ENCODE measurements around the gene ZNF699.
"Not testable (repeated sequence)": the region's sequence is repeated elsewhere in the genome, so short reads cannot be mapped to it uniquely, and the experiment has no call there.

The ZNF699 gene

GRCh38 chr19:9309139-9309973, at the start of gene ZNF699:
ZNF699 (minus strand) TSS chr19:9309838; CDS start chr19:9305119, 4,719 bp downstream.
- in situ Hi-C loops (cut with MboI; ENCODE audit: low sequenced_read_pairs), result no loop called here

- in situ Hi-C loops (cut with MboI; ENCODE audit: low sequenced_read_pairs), result no loop called here
These were observed 45.0 kb upstream of the ZNF699 start for GRCh38 chr19:9354651-9355050.

- in situ Hi-C loops (cut with MboI; ENCODE audit: low sequenced_read_pairs), result no loop called here
These were observed 43.4 kb upstream of the ZNF699 start for GRCh38 chr19:9353011-9353410.

GRCh38 chr19:9352505-9352904, 42.9 kb upstream of the ZNF699 start:
- in situ Hi-C loops (cut with MboI; ENCODE audit: low sequenced_read_pairs), result no loop called here

- in situ Hi-C loops (cut with MboI; ENCODE audit: low sequenced_read_pairs), result no loop called here
These were observed 39.0 kb upstream of the ZNF699 start for GRCh38 chr19:9348671-9349070.

GRCh38 chr19:9348253-9348652, 38.6 kb upstream of the ZNF699 start:
- in situ Hi-C loops (cut with MboI; ENCODE audit: low sequenced_read_pairs), result no loop called here

GRCh38 chr19:9345005-9345404, 35.4 kb upstream of the ZNF699 start:
- in situ Hi-C loops (cut with MboI; ENCODE audit: low sequenced_read_pairs), result no loop called here

- in situ Hi-C loops (cut with MboI; ENCODE audit: low sequenced_read_pairs), result no loop called here
These were observed 33.1 kb upstream of the ZNF699 start for GRCh38 chr19:9342610-9343304.

GRCh38 chr19:9329999-9330398, 20.4 kb upstream of the ZNF699 start:
- in situ Hi-C loops (cut with MboI; ENCODE audit: low sequenced_read_pairs), result no loop called here

- in situ Hi-C loops (cut with MboI; ENCODE audit: low sequenced_read_pairs), result no loop called here
These were observed 14.9 kb upstream of the ZNF699 start for GRCh38 chr19:9324584-9324962.

- in situ Hi-C loops (cut with MboI; ENCODE audit: low sequenced_read_pairs), result no loop called here
These were observed 14.4 kb upstream of the ZNF699 start, which contains the start of gene ZNF559 for GRCh38 chr19:9323919-9324583. ZNF559 (plus strand) TSS chr19:9324179; CDS start chr19:9338550, 14,371 bp downstream.

- in situ Hi-C loops (cut with MboI; ENCODE audit: low sequenced_read_pairs), result no loop called here
These were observed 13.9 kb upstream of the ZNF699 start for GRCh38 chr19:9323557-9323918.

GRCh38 chr19:9322201-9322600, 12.6 kb upstream of the ZNF699 start:
- in situ Hi-C loops (cut with MboI; ENCODE audit: low sequenced_read_pairs), result not testable (repeated sequence)

GRCh38 chr19:9321756-9322155, 12.1 kb upstream of the ZNF699 start:
- in situ Hi-C loops (cut with MboI; ENCODE audit: low sequenced_read_pairs), result not testable (repeated sequence)

GRCh38 chr19:9321338-9321737, 11.7 kb upstream of the ZNF699 start:
- in situ Hi-C loops (cut with MboI; ENCODE audit: low sequenced_read_pairs), result no loop called here

GRCh38 chr19:9313756-9314155, 4.1 kb upstream of the ZNF699 start:
- in situ Hi-C loops (cut with MboI; ENCODE audit: low sequenced_read_pairs), result no loop called here

- in situ Hi-C loops (cut with MboI; ENCODE audit: low sequenced_read_pairs), result no loop called here
These were observed 372 bp upstream of the ZNF699 start for GRCh38 chr19:9309974-9310446.

GRCh38 chr19:9308091-9308770, 1.4 kb downstream of the ZNF699 start:
- in situ Hi-C loops (cut with MboI; ENCODE audit: low sequenced_read_pairs), result no loop called here

GRCh38 chr19:9306443-9306842, 3.2 kb downstream of the ZNF699 start:
- in situ Hi-C loops (cut with MboI; ENCODE audit: low sequenced_read_pairs), result no loop called here

GRCh38 chr19:9296336-9296735, 13.3 kb downstream of the ZNF699 start:
- in situ Hi-C loops (cut with MboI; ENCODE audit: low sequenced_read_pairs), result no loop called here

GRCh38 chr19:9295411-9295849, 14.2 kb downstream of the ZNF699 start:
- in situ Hi-C loops (cut with MboI; ENCODE audit: low sequenced_read_pairs), result no loop called here
